ENCODE measurements around the gene GTPBP3. TPM values are rescaled to one million over a fixed set of nuclear protein-coding genes. Genes with fewer than 3 reads are reported as not detected.

GTPBP3 gene
- total and polyA plus RNA-seq, 2 of the 13 experiments (the other 11 are each of a cell fraction or from before 2014, with no cell fraction given) = 17.5 to 30.0 TPM

- TF ChIP-seq DR1 (CRISPR knock-in tag; IDR thresholded peaks at IDR 0.05) (no peak), ARID3A (IDR thresholded peaks at IDR 0.05; ENCODE audit: low read depth, low read length) (no peak), ZNF350 (CRISPR knock-in tag; IDR thresholded peaks at IDR 0.05; ENCODE audit: borderline replicate concordance, low read depth) (no peak), ZNF281 (CRISPR knock-in tag; IDR thresholded peaks at IDR 0.05; ENCODE audit: borderline replicate concordance) (peak; percentile 36; the same call in 1 of the 2 replicates), ZNF672 (CRISPR knock-in tag; IDR thresholded peaks at IDR 0.05) (no peak), RXRB (CRISPR knock-in tag; IDR thresholded peaks at IDR 0.05; ENCODE audit: borderline replicate concordance) (peak; percentile 85), ZNF773 (CRISPR knock-in tag; IDR thresholded peaks at IDR 0.05; ENCODE audit: borderline replicate concordance) (no peak), MYPOP (CRISPR knock-in tag; IDR thresholded peaks at IDR 0.05) (no peak), AFF4 (CRISPR knock-in tag; IDR thresholded peaks at IDR 0.05) (peak; percentile 60; the same call in 1 of the 2 replicates), GATAD1 (CRISPR knock-in tag; IDR thresholded peaks at IDR 0.05) (no peak), ZBTB2 (CRISPR knock-in tag; IDR thresholded peaks at IDR 0.05; ENCODE audit: low read depth) (peak; percentile 18; the same call in 1 of the 2 replicates), ZNF292 (CRISPR knock-in tag; IDR thresholded peaks at IDR 0.05; ENCODE audit: borderline replicate concordance, low read depth) (peak; percentile 4; the same call in 1 of the 2 replicates), ZMYM2 (CRISPR knock-in tag; IDR thresholded peaks at IDR 0.05) (no peak), RAD51 (IDR thresholded peaks at IDR 0.05; ENCODE audit: borderline replicate concordance) (no peak), NBN (conservative IDR thresholded peaks at IDR 0.05) (no peak), ELF1 (CRISPR knock-in tag; IDR thresholded peaks at IDR 0.05) (no peak), RFX3 (CRISPR knock-in tag; IDR thresholded peaks at IDR 0.05) (no peak), CBX1 (IDR thresholded peaks at IDR 0.05; ENCODE audit: low read depth) (no peak), ZNF12 (CRISPR knock-in tag; IDR thresholded peaks at IDR 0.05) (peak; percentile 41; the same call in 1 of the 2 replicates), TBX3 (IDR thresholded peaks at IDR 0.05; ENCODE audit: borderline replicate concordance) (no peak), ZNF768 (CRISPR knock-in tag; IDR thresholded peaks at IDR 0.05) (peak; percentile 99), KLF11 (CRISPR knock-in tag; IDR thresholded peaks at IDR 0.05) (no peak)
Measured at GRCh38 chr19:17305216-17305516, 32.2 kb upstream of the GTPBP3 start (continued).
